HepG2 (cell line): ENCODE results near the gene UTRN.

ENCODE experiments used
- ZNF292 ChIP-seq: sonication (generic); formaldehyde crosslinking; IDR thresholded peaks from 2 replicates; pipeline ENCODE4 v1.8.1; 2022; ENCODE audit warnings: mild to moderate bottlenecking, low read depth, missing genetic modification reagents, borderline replicate concordance
- TF ChIP-seq, protein P1 (sequence below): sonication (generic); formaldehyde crosslinking; IDR thresholded peaks from 2 replicates; pipeline ENCODE4 v1.5.0; 2020; ENCODE audit warnings: mild to moderate bottlenecking, missing genetic modification reagents, moderate library complexity

GRCh38 chr6:144311361-144311760 is 26.2 kb downstream of the UTRN start:
- TF ChIP-seq, protein P1, sequence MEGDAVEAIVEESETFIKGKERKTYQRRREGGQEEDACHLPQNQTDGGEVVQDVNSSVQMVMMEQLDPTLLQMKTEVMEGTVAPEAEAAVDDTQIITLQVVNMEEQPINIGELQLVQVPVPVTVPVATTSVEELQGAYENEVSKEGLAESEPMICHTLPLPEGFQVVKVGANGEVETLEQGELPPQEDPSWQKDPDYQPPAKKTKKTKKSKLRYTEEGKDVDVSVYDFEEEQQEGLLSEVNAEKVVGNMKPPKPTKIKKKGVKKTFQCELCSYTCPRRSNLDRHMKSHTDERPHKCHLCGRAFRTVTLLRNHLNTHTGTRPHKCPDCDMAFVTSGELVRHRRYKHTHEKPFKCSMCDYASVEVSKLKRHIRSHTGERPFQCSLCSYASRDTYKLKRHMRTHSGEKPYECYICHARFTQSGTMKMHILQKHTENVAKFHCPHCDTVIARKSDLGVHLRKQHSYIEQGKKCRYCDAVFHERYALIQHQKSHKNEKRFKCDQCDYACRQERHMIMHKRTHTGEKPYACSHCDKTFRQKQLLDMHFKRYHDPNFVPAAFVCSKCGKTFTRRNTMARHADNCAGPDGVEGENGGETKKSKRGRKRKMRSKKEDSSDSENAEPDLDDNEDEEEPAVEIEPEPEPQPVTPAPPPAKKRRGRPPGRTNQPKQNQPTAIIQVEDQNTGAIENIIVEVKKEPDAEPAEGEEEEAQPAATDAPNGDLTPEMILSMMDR, result no peak
- TF ChIP-seq ZNF292 (CRISPR knock-in tag), result no peak
